ENCODE data around the gene TFCP2L1. TPM values are rescaled to one million over a fixed set of nuclear protein-coding genes. Genes with fewer than 3 reads are reported as not detected.

Gene TFCP2L1
- total and polyA plus RNA-seq, 2 experiments from 2014 or later, result 0.94 to 6.4 TPM

GRCh38 chr2:121170577-121170976 is 114.4 kb downstream of the TFCP2L1 start (continued):
- TF ChIP-seq CREB1 (CRISPR knock-in tag; IDR thresholded peaks at IDR 0.05; ENCODE audit: low read depth) (no peak), EZH2phosphoT487 (IDR thresholded peaks at IDR 0.05; ENCODE audit: unreplicated experiment) (no peak), ETS1 (IDR thresholded peaks at IDR 0.05) (no peak), JUNB (IDR thresholded peaks at IDR 0.05; ENCODE audit: unreplicated experiment) (no peak), STAT1 (IDR thresholded peaks at IDR 0.05; ENCODE audit: unreplicated experiment) (no peak), ZNF331 (CRISPR knock-in tag; IDR thresholded peaks at IDR 0.05; ENCODE audit: low read depth) (no peak), CTCF (conservative IDR thresholded peaks at IDR 0.05; ENCODE audit: low read depth in 2 of 2) (no peak), POLR2AphosphoS5 (IDR thresholded peaks at IDR 0.05; ENCODE audit: low read depth) (no peak), REST (IDR thresholded peaks at IDR 0.05; ENCODE audit: unreplicated experiment) (no peak), ZNF114 (CRISPR knock-in tag; IDR thresholded peaks at IDR 0.05) (no peak)

GRCh38 chr2:121167411-121167810 is 117.6 kb downstream of the TFCP2L1 start:
- no peaks in the 10 kb centered on the region for H4K20me1 ChIP-seq (replicated peaks; ENCODE audit: insufficient read depth)
- H3K4me2 ChIP-seq, result no peak overlapping the region
- no peaks in the 10 kb centered on the region for H3K36me3 Mint-ChIP-seq (ENCODE audit: low read depth)
- TF ChIP-seq ETS1 (IDR thresholded peaks at IDR 0.05), result no peak
- no peak overlapping the region for H2AFZ ChIP-seq
- peaks cover 1% of the 10 kb centered on the region for H3K27me3 Mint-ChIP-seq (ENCODE audit: insufficient read depth, low read depth, poor library complexity)
- H3K36me3 ChIP-seq (ENCODE audit: insufficient read depth), result no peaks in the 10 kb centered on the region
- H3K4me3 Mint-ChIP-seq, result no peak overlapping the region
- no peaks in the 10 kb centered on the region for H3K27me3 ChIP-seq (ENCODE audit: insufficient read depth)
- H3K4me3 ChIP-seq, result no peak overlapping the region
- no peak overlapping the region for H3K27ac ChIP-seq (ENCODE audit: low read depth)
- H3K9me2 ChIP-seq (ENCODE audit: insufficient read depth), result no peaks in the 10 kb centered on the region
- ATAC-seq, result no peak
- no peaks in the 10 kb centered on the region for H3K4me1 Mint-ChIP-seq
- DNase-seq (ENCODE audit: low spot score), result no peak
- no peaks in the 10 kb centered on the region for H3K79me2 ChIP-seq (replicated peaks; ENCODE audit: insufficient read depth)
- peaks cover 16% of the 10 kb centered on the region for H3K9me3 Mint-ChIP-seq
- H3K4me1 ChIP-seq (ENCODE audit: insufficient read depth), result no peaks in the 10 kb centered on the region
- H3K27ac Mint-ChIP-seq, result no peak overlapping the region
- H3F3A ChIP-seq (replicated peaks; ENCODE audit: low read depth), result no peaks in the 10 kb centered on the region

Other genes with a start within 250 kb of the TFCP2L1 start
- not detected in 2 replicates for gene RNU4ATAC, start 245.7 kb upstream of the TFCP2L1 start, total RNA-seq (2014; rRNA removed; shearing (Covaris generic))
- gene RNU4ATAC, start 245.7 kb upstream of the TFCP2L1 start, polyA plus RNA-seq (2016; fragmentation: Nextera tagmentation; extraction: Ambion mirVana), result 9.5 TPM in 1 of 2 replicates, not detected in the other

Data from GM23338 (cell line).